Nephron (organoid): ENCODE measurements around the gene CRIP2.
A peak's percentile ranks its signal among the peaks of the same experiment; 100 is the strongest.

ENCODE experiments used
- H3K27ac Mint-ChIP-seq, 3 experiments: 2 replicates each; pipeline ENCODE4 v1.8.0; 2020; ENCODE audit warnings: mixed read lengths in 3 of 3, mild to moderate bottlenecking in 2 of 3, moderate library complexity in 1 of 3
- H3K27me3 Mint-ChIP-seq: 2 replicates; pipeline ENCODE4 v1.8.0; 2021; ENCODE audit warnings: low read depth, mild to moderate bottlenecking, moderate library complexity, mixed read lengths
- H3K36me3 Mint-ChIP-seq: 2 replicates; pipeline ENCODE4 v1.8.0; 2020; ENCODE audit warnings: low read depth, mixed read lengths
- H3K4me1 Mint-ChIP-seq: 2 replicates; pipeline ENCODE4 v1.8.0; 2020; ENCODE audit warnings: mixed read lengths
- H3K4me3 Mint-ChIP-seq, 3 experiments: 2 replicates each; pipeline ENCODE4 v1.8.0; 2020; ENCODE audit warnings: mild to moderate bottlenecking in 3 of 3, mixed read lengths in 3 of 3, moderate library complexity in 2 of 3
- H3K9me3 Mint-ChIP-seq: 2 replicates; pipeline ENCODE4 v1.8.0; 2020; ENCODE audit warnings: mixed read lengths
- TF ChIP-seq, protein P1 (sequence below), 3 experiments: fragments of 200-600 bp; sonication (generic); IDR thresholded peaks; one replicate each; pipeline ENCODE4 v1.5.0; 2021; ENCODE audit warnings: antibody characterized with exemption in 3 of 3; ENCODE audit not compliant: unreplicated experiment in 3 of 3

Gene CRIP2

DNA sequence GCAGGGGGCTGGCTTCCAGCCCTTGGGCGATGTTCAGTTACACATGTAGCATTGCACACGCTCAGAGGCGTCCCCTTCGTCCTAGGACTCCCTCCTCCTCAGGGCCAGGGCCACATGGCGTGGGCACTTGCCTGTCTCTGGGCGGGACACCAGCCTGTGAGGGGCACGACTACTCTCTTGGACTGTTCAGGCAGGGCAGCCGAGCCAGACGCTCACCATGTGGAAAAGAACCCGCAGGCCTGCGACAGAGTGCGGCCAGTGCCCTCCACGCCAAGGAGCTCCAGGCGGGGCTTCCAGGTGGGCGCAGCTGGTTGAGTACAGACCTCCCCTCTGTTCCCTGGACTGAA, 34.1 kb upstream of the CRIP2 start:
- peaks cover 3% of the 10 kb centered on the region for H3K4me1 Mint-ChIP-seq
- peaks cover 22% of the 10 kb centered on the region for H3K36me3 Mint-ChIP-seq
- no peak overlapping the region for H3K4me3 Mint-ChIP-seq
- no peak overlapping the region for H3K27ac Mint-ChIP-seq
- no peaks in the 10 kb centered on the region for H3K27me3 Mint-ChIP-seq
- H3K9me3 Mint-ChIP-seq: peaks cover 6% of the 10 kb centered on the region
- TF ChIP-seq, protein P1, sequence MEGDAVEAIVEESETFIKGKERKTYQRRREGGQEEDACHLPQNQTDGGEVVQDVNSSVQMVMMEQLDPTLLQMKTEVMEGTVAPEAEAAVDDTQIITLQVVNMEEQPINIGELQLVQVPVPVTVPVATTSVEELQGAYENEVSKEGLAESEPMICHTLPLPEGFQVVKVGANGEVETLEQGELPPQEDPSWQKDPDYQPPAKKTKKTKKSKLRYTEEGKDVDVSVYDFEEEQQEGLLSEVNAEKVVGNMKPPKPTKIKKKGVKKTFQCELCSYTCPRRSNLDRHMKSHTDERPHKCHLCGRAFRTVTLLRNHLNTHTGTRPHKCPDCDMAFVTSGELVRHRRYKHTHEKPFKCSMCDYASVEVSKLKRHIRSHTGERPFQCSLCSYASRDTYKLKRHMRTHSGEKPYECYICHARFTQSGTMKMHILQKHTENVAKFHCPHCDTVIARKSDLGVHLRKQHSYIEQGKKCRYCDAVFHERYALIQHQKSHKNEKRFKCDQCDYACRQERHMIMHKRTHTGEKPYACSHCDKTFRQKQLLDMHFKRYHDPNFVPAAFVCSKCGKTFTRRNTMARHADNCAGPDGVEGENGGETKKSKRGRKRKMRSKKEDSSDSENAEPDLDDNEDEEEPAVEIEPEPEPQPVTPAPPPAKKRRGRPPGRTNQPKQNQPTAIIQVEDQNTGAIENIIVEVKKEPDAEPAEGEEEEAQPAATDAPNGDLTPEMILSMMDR (IDR thresholded peaks at IDR 0.05; ENCODE audit: unreplicated experiment in 3 of 3): no peak

DNA sequence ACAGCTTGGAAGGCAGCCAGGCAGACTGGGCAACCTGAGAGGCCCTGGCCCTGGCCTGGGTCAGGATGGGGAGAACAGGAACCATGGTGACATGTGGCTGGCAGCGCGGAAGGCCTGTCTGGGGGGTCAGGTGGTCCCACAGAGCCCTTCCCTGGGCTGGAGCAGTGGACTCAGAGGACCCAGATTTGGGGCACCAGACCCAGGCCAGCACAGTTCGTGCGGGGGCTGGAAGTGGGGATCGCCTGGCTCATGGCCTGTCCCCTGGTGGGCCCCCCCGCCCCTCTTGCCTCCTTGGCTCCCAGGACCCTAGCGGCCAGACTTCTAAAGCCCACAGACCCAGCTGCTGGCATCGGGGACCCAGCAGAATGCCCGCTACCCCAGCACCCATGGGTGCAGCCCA, 33.6 kb upstream of the CRIP2 start:
- Mint-ChIP-seq H3K27me3 (no peaks in the 10 kb centered on the region), H3K9me3 (peaks cover 3% of the 10 kb centered on the region), H3K4me3 (no peak overlapping the region), H3K36me3 (peaks cover 19% of the 10 kb centered on the region), H3K27ac (no peak overlapping the region), H3K4me1 (peaks cover 3% of the 10 kb centered on the region)
- TF ChIP-seq, protein P1 (IDR thresholded peaks at IDR 0.05; ENCODE audit: unreplicated experiment in 3 of 3): no peak

DNA sequence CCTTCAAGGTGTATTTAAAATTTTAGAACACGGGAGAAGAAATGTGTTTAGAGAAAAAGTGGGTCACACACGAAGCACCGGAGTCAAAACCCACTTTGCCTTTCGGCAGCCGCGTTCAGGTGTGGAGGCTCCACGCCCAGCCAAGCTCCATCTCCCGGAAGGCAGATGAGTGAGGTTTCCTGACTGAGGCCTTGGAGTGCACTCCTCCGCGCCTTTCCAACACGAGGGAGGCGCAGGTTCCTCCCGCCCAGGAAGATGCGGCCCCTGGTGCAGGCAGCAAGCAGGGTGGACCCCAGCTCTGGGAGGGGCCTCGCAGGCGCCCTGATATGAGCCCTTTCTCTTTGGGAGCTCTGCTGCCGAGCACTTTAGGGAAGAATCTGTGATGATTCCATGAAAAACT, 32.5 kb upstream of the CRIP2 start:
- Mint-ChIP-seq H3K27me3 (no peaks in the 10 kb centered on the region), H3K36me3 (peaks cover 11% of the 10 kb centered on the region), H3K9me3 (no peaks in the 10 kb centered on the region), H3K27ac (peak overlapping the region in 1 of 3 experiments; percentile 7), H3K4me3 (no peak overlapping the region), H3K4me1 (no peaks in the 10 kb centered on the region)
- TF ChIP-seq, protein P1 (IDR thresholded peaks at IDR 0.05; ENCODE audit: unreplicated experiment in 3 of 3): no peak

DNA sequence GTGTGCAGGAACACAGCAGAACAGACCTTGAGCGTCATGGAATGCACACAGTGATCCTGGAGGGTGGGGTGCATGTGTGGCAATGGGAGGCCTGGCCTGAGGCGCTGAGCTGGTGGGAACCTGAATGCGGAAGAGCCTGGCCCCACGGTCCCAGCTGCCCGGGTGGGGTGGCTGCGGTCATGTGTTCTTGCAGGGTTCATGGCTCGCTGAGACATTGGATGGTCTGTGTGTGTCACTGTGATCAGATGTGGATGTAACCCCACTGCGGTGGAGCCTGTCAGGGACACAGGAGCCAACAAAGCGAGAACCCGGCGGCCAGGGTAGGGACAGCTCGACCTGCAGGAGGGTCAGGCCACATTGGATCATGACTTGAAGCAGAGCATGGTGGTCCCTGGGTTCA, 31.8 kb upstream of the CRIP2 start:
- no peak overlapping the region for H3K4me3 Mint-ChIP-seq
- peaks cover 11% of the 10 kb centered on the region for H3K36me3 Mint-ChIP-seq
- TF ChIP-seq, protein P1 (IDR thresholded peaks at IDR 0.05; ENCODE audit: unreplicated experiment in 3 of 3): no peak
- H3K27ac Mint-ChIP-seq: no peak overlapping the region
- H3K27me3 Mint-ChIP-seq: no peaks in the 10 kb centered on the region
- H3K4me1 Mint-ChIP-seq: no peaks in the 10 kb centered on the region
- no peaks in the 10 kb centered on the region for H3K9me3 Mint-ChIP-seq

DNA sequence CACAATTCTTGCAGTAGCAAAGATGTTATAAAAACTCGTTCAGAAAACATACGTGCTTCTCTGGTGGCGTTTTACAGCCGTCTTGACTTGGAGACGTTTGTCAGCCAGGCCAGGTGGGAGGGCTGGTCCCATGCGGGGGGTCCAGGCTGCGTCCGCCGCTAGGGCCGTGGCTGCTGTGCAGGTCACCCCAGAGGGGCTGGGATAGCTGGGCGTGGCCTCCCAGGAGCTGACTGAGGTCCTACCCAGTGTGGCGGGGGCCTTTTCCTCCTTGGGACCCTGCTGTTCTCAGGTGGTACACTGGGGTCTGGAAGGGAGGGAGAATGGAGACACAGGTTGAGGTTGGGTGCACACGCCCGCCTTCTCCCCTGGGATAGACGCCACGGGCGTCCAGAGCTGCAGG, 29.8 kb upstream of the CRIP2 start:
- Mint-ChIP-seq H3K27ac (no peak overlapping the region), H3K4me1 (no peaks in the 10 kb centered on the region), H3K4me3 (no peak overlapping the region), H3K27me3 (no peaks in the 10 kb centered on the region), H3K9me3 (no peaks in the 10 kb centered on the region), H3K36me3 (peaks cover 11% of the 10 kb centered on the region)
- TF ChIP-seq, protein P1 (IDR thresholded peaks at IDR 0.05; ENCODE audit: unreplicated experiment in 3 of 3): no peak

DNA sequence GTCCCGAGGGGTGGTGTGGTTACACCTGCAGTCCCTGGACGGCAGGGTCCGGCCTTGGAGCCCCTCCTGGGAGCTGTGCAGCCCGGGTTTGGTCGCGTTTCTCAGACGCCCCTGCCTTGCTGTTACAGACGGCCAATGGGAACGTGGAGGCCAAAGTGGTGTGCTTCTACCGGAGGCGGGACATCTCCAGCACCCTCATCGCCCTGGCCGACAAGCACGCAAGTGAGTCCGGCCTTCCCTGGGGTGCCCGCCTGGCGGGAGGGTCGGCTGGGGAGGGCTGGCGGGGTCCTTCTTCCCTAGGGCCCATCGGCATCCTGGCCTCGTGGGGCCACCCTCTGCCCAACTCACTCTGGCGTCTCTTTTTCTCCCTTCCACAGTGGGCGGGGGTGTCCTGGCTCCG, 29.3 kb upstream of the CRIP2 start:
- peak overlapping the region in 1 of 3 experiments; percentile 52 for H3K27ac Mint-ChIP-seq
- H3K4me3 Mint-ChIP-seq: no peak overlapping the region
- H3K9me3 Mint-ChIP-seq: no peaks in the 10 kb centered on the region
- TF ChIP-seq, protein P1 (IDR thresholded peaks at IDR 0.05; ENCODE audit: unreplicated experiment in 3 of 3): no peak
- no peaks in the 10 kb centered on the region for H3K27me3 Mint-ChIP-seq
- H3K36me3 Mint-ChIP-seq: peaks cover 11% of the 10 kb centered on the region
- no peaks in the 10 kb centered on the region for H3K4me1 Mint-ChIP-seq
